Fibroblast of lung (primary cell): Measurements from ENCODE around the gene CYB561D2. TPM values are rescaled to one million over a fixed set of nuclear protein-coding genes. Genes with fewer than 3 reads are reported as not detected.

Experiments used
- DNase-seq, 2 donors: peaks; one replicate each; pipeline versions ENCODE4 v3.0.0 to v3.0.0-alpha.2; 2010; ENCODE audit warnings: low read depth in 2 of 2
- H2AFZ ChIP-seq: 2 replicates; pipeline ENCODE4 v1.5.1; 2012; ENCODE audit warnings: low read length, control low read depth, inconsistent platforms
- H3K27ac ChIP-seq: 2 replicates; pipeline ENCODE4 v1.5.1; 2011; ENCODE audit warnings: low read length, control low read depth; ENCODE audit not compliant: insufficient read depth
- H3K27me3 ChIP-seq: 2 replicates; pipeline ENCODE4 v1.5.1; 2011; ENCODE audit warnings: mild to moderate bottlenecking, low read length; ENCODE audit not compliant: control insufficient read depth, insufficient read depth
- H3K36me3 ChIP-seq: 2 replicates; pipeline ENCODE4 v1.5.1; 2011; ENCODE audit warnings: low read length; ENCODE audit not compliant: control insufficient read depth, insufficient read depth
- H3K4me1 ChIP-seq: 2 replicates; pipeline ENCODE4 v1.5.1; 2011; ENCODE audit warnings: low read length; ENCODE audit not compliant: control insufficient read depth, insufficient read depth; ENCODE audit errors: extremely low read depth
- H3K4me2 ChIP-seq: 2 replicates; pipeline ENCODE4 v1.5.1; 2011; ENCODE audit warnings: low read length, control low read depth; ENCODE audit not compliant: insufficient read depth; ENCODE audit errors: extremely low read depth
- H3K4me3 ChIP-seq, 4 experiments: fragments of 200-600 bp in 1 of 4; sonication (generic) in 1 of 4; replicated peaks in 1 of 4; 2 replicates each; pipeline ENCODE4 v1.5.1; 2011 to 2016; ENCODE audit warnings: low read length in 4 of 4, low read depth in 3 of 4, mild to moderate bottlenecking in 3 of 4, control low read depth in 2 of 4, inconsistent platforms in 1 of 4, mixed read lengths in 1 of 4; ENCODE audit not compliant: insufficient read depth in 1 of 4; ENCODE audit errors: control extremely low read depth in 1 of 4
- H3K79me2 ChIP-seq: 2 replicates; pipeline ENCODE4 v1.5.1; 2012; ENCODE audit warnings: mild to moderate bottlenecking, low read length, inconsistent platforms; ENCODE audit not compliant: control insufficient read depth, insufficient read depth
- H3K9ac ChIP-seq: 2 replicates; pipeline ENCODE4 v1.5.1; 2011; ENCODE audit warnings: mild to moderate bottlenecking, low read length, control low read depth; ENCODE audit not compliant: insufficient read depth
- H3K9me3 ChIP-seq: 2 replicates; pipeline ENCODE4 v1.5.1; 2012; ENCODE audit warnings: low read depth, low read length; ENCODE audit not compliant: control insufficient read depth, insufficient read depth
- H4K20me1 ChIP-seq: 2 replicates; pipeline ENCODE4 v1.5.1; 2011; ENCODE audit warnings: low read length; ENCODE audit not compliant: control insufficient read depth, insufficient read depth; ENCODE audit errors: extremely low read depth
- EZH2 ChIP-seq: IDR thresholded peaks from 2 replicates; pipeline ENCODE4 v1.5.1; 2012; ENCODE audit warnings: low read length, control low read depth, mild to moderate bottlenecking; ENCODE audit errors: missing control alignments
- polyA minus RNA-seq: library from RNA; depleted of rRNA, polyadenylated mRNA; stranded (reverse); fragments of >200 nt; gene quantifications from 2 replicates; pipeline ENCODE4 v1.2.3, GENCODE V29; 2011; ENCODE audit warnings: low replicate concordance
- polyA plus RNA-seq, 2 donors: library from polyadenylated mRNA; depleted of rRNA in 1 of 2; stranded (reverse) in 1 of 2; unstranded in 1 of 2; fragments of >200 nt; gene quantifications; 2 replicates each; pipeline ENCODE4 v1.2.1, GENCODE V29; 2011 to 2012; ENCODE audit warnings: missing spikeins in 1 of 2
- total RNA-seq: library from RNA; depleted of rRNA; stranded (reverse); fragments of >200 nt; gene quantifications from 2 replicates; pipeline ENCODE4 v1.2.1, GENCODE V29; 2014
- TF ChIP-seq, protein P1 (sequence below), 2 donors: IDR thresholded peaks in 1 of 2; conservative IDR thresholded peaks in 1 of 2; 1 replicate in 1 of 2; 2 replicates in 1 of 2; pipeline ENCODE4 v1.5.1; 2011 to 2012; ENCODE audit warnings: low read length in 2 of 2, control low read depth in 1 of 2, inconsistent platforms in 1 of 2, low read depth in 1 of 2, mild to moderate bottlenecking in 1 of 2

The CYB561D2 gene, protein sequence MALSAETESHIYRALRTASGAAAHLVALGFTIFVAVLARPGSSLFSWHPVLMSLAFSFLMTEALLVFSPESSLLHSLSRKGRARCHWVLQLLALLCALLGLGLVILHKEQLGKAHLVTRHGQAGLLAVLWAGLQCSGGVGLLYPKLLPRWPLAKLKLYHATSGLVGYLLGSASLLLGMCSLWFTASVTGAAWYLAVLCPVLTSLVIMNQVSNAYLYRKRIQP
- total RNA-seq = 24.1 and 28.6 TPM in 2 replicates
- polyA plus RNA-seq = 16.4 and 16.7 TPM in 2 replicates
- polyA plus RNA-seq (2012) = 21.7 and 23.8 TPM in 2 replicates
- polyA minus RNA-seq = 39.0 and 58.3 TPM in 2 replicates

DNA sequence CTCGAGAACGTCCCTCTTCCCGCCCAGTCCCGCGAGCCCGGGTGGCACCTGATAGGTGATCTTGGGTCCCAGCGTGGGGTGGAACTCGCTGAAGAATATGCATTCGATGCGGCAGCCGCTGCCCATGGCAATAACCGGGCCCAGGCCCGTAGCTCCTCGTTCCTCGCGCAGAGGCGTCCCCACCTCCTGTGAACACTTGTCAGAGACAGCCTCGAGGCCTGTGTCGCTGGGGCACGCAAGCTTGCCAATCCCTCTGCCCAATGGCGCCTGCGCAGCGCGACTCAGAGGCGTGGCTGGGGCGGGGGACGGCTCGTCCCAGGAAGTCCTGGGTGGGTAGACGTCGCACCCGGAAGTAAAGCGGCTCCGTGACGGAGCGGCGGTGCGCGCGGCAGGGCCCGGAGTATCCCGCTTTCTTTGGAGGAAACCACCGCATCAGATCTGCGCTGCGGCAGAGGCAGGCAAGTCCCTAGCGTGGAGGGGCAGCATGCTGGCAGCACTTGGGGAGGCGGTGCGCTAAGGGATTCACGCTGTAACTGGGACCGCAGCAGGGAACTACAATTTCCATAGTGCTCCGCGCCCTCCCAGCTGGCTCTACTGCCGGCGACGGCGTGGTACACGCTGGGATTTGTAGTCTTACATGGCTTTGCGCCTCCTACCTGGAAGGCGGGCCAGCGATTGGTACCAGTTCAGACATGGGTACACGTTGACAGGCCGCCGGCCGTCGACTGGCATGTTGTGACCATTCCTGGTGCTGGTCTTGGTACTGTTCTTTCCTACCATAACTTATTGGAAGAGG lies at the start of gene CYB561D2, which contains the start of gene NPRL2:
TSS of gene CYB561D2 (plus strand) at position 336 of the 796 bp plus-strand sequence. CDS start 572 bp downstream, outside the sequence.
TSS of gene NPRL2 (minus strand) at position 249 of the 796 bp plus-strand sequence. CDS start at position 126, 123 bp downstream.
- Histone ChIP-seq H3K27me3 (no peaks in the 10 kb centered on the region), H3K4me2 (peak within 1 kb of the TSS; percentile 95), H3K9me3 (no peaks in the 10 kb centered on the region), H3K27ac (peak within 1 kb of the TSS; percentile 75), H3K4me1 (peaks cover 10% of the 10 kb centered on the region), H3K79me2 (peaks cover 24% of the 10 kb centered on the region), H2AFZ (peak within 1 kb of the TSS; percentile 80), H3K36me3 (peaks cover 19% of the 10 kb centered on the region), H4K20me1 (no peaks in the 10 kb centered on the region), H3K9ac (peak within 1 kb of the TSS; percentile 61), H3K4me3 (peak within 1 kb of the TSS; percentile 72 to 87 (median 74))
- TF ChIP-seq, protein P1, sequence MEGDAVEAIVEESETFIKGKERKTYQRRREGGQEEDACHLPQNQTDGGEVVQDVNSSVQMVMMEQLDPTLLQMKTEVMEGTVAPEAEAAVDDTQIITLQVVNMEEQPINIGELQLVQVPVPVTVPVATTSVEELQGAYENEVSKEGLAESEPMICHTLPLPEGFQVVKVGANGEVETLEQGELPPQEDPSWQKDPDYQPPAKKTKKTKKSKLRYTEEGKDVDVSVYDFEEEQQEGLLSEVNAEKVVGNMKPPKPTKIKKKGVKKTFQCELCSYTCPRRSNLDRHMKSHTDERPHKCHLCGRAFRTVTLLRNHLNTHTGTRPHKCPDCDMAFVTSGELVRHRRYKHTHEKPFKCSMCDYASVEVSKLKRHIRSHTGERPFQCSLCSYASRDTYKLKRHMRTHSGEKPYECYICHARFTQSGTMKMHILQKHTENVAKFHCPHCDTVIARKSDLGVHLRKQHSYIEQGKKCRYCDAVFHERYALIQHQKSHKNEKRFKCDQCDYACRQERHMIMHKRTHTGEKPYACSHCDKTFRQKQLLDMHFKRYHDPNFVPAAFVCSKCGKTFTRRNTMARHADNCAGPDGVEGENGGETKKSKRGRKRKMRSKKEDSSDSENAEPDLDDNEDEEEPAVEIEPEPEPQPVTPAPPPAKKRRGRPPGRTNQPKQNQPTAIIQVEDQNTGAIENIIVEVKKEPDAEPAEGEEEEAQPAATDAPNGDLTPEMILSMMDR (conservative IDR thresholded peaks at IDR 0.05 in 1 of 2, IDR thresholded peaks at IDR 0.05 in 1 of 2; ENCODE audit: low read depth in 1 of 2, low read length in 2 of 2) = no peak
- no peak for TF ChIP-seq EZH2
- DNase-seq = peak; percentile 90 to 92

DNA sequence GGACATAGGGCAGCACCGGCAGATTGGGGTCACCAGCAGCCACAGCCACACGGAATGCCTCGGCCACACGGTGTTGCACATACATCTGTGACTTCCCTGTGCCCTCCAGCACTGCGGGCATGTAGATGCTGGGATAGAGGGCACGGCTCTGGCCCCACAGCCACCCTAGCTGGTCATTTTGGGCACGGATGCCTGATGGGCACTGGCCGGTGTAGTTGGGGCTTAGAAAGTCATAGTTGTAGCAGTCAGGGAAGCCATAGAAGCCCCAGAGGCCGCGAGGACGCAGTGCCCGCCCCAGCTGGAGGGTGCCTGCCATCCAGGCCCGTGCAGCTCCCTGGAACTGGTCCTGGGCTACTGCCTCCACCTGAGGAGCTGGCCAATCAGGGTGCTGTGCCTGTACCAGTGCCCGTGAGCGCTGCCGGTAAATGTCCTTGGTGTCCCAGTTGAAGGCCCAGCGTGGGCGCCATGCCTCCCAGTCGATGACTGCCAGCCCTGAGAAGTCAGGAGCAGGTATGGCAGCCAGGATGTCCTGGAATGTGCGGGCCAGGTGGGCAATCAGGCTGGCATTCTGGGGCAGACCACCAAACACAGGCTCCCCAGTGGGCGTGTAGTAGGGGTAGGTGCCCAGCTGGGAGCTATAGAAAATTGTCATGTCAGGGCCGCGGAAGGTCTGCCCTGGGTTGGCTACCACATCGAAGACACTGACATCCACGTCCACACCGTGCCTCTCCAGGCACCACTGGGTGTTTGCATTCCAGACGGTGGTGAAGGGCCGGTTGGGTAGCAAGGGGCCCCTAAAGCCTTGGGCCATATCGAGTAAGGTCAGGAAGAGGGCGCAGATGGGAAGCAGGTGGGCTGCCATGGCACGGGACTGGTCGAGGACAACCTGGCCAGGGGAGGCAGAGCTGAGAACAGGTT lies 48.3 kb upstream of the CYB561D2 start:
- H3K27me3 ChIP-seq = no peaks in the 10 kb centered on the region

More for the DNA sequence above, 48.3 kb upstream of the CYB561D2 start:
- no peak overlapping the region for H3K4me2 ChIP-seq
- no peaks in the 10 kb centered on the region for H3K9me3 ChIP-seq
- H3K79me2 ChIP-seq = no peaks in the 10 kb centered on the region
- H3K9ac ChIP-seq = no peak overlapping the region
- no peak for DNase-seq
- H3K4me1 ChIP-seq = peaks cover 15% of the 10 kb centered on the region
- H4K20me1 ChIP-seq = no peaks in the 10 kb centered on the region
- no peak overlapping the region for H3K4me3 ChIP-seq
- H3K27ac ChIP-seq = no peak overlapping the region
- TF ChIP-seq EZH2 = no peak
- TF ChIP-seq, protein P1 (conservative IDR thresholded peaks at IDR 0.05 in 1 of 2, IDR thresholded peaks at IDR 0.05 in 1 of 2; ENCODE audit: low read depth in 1 of 2, low read length in 2 of 2) = no peak
- no peaks in the 10 kb centered on the region for H3K36me3 ChIP-seq
- H2AFZ ChIP-seq = no peak overlapping the region
